Peyer's patch (tissue), 4 donors: ENCODE measurements around the gene NOS1AP. TPM values are rescaled to one million over a fixed set of nuclear protein-coding genes. Genes with fewer than 3 reads are reported as not detected.

Experiments
- DNase-seq, 3 donors: peaks; one replicate each; pipeline ENCODE4 v3.0.0-alpha.2; 2017 to 2019
- H3K27ac ChIP-seq, 4 donors: fragments of 200-600 bp; sonication (generic); one replicate each; pipeline ENCODE4 v1.5.1; 2016 to 2019
- H3K27me3 ChIP-seq, 2 donors: fragments of 200-600 bp; sonication (generic); one replicate each; pipeline ENCODE4 v1.5.1; 2019
- H3K36me3 ChIP-seq, 3 donors: fragments of 200-600 bp; sonication (generic); one replicate each; pipeline ENCODE4 v1.5.1; 2016 to 2019
- H3K4me1 ChIP-seq, 4 donors: fragments of 200-600 bp; sonication (generic); one replicate each; pipeline ENCODE4 v1.5.1; 2016 to 2019
- H3K4me3 ChIP-seq, 4 donors: fragments of 200-600 bp; sonication (generic); 1 replicate in 3 of 4; 2 replicates in 1 of 4; pipeline ENCODE4 v1.5.1; 2016 to 2019; ENCODE audit warnings: mild to moderate bottlenecking in 1 of 4
- H3K9me3 ChIP-seq, 4 donors: fragments of 200-600 bp; sonication (generic); one replicate each; pipeline ENCODE4 v1.5.1; 2016 to 2019; ENCODE audit warnings: mild to moderate bottlenecking in 1 of 4
- POLR2A ChIP-seq, 2 donors: fragments of 450-650 bp; IDR thresholded peaks; one replicate each; pipeline ENCODE4 v1.5.1; 2017; ENCODE audit warnings: antibody characterized with exemption in 2 of 2, mild to moderate bottlenecking in 2 of 2, moderate library complexity in 2 of 2
- total RNA-seq, 4 donors: library from RNA; depleted of rRNA; stranded (reverse); fragments of >200 nt; gene quantifications; one replicate each; pipeline ENCODE4 v1.1.0, GENCODE V29; 2016
- TF ChIP-seq, protein P1 (sequence below), 6 experiments: fragments of 450-650 bp in 4 of 6; fragments of 200-600 bp in 2 of 6; sonication (generic) in 1 of 6; IDR thresholded peaks; one replicate each; pipeline ENCODE4 v1.5.1; 2017 to 2019; ENCODE audit warnings: antibody characterized with exemption in 6 of 6, mild to moderate bottlenecking in 3 of 6, moderate library complexity in 1 of 6

NOS1AP gene
- total RNA-seq, 4 donors from 2014 or later = 6.3 to 18.5 (median 11.9) TPM

DNA sequence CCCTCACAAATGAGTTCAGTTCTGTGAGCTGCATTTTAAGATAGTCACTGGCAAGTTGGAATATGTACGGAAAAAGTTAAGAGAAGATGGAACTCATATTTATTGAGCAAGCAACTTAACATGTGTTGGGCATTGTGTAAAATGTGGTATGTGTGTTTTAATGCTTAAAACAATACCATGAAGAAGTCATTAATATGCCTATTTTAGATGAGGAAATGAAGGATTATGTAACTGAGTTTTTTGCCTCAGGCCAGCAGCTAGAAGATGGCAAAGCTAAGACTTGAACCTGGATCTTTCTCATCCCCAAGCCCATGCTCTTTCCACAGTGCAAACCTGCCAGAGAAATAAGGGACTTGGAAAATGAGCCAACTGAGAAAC, 258.3 kb downstream of the NOS1AP start:
- Histone ChIP-seq H3K4me3 (no peak overlapping the region), H3K27ac (no peak overlapping the region), H3K36me3 (no peaks in the 10 kb centered on the region), H3K4me1 (no peaks in the 10 kb centered on the region), H3K9me3 (no peaks in the 10 kb centered on the region), H3K27me3 (no peaks in the 10 kb centered on the region)
- no peak for TF ChIP-seq POLR2A (IDR thresholded peaks at IDR 0.05)
- TF ChIP-seq, protein P1, sequence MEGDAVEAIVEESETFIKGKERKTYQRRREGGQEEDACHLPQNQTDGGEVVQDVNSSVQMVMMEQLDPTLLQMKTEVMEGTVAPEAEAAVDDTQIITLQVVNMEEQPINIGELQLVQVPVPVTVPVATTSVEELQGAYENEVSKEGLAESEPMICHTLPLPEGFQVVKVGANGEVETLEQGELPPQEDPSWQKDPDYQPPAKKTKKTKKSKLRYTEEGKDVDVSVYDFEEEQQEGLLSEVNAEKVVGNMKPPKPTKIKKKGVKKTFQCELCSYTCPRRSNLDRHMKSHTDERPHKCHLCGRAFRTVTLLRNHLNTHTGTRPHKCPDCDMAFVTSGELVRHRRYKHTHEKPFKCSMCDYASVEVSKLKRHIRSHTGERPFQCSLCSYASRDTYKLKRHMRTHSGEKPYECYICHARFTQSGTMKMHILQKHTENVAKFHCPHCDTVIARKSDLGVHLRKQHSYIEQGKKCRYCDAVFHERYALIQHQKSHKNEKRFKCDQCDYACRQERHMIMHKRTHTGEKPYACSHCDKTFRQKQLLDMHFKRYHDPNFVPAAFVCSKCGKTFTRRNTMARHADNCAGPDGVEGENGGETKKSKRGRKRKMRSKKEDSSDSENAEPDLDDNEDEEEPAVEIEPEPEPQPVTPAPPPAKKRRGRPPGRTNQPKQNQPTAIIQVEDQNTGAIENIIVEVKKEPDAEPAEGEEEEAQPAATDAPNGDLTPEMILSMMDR (IDR thresholded peaks at IDR 0.05) = no peak
- DNase-seq = no peak

DNA sequence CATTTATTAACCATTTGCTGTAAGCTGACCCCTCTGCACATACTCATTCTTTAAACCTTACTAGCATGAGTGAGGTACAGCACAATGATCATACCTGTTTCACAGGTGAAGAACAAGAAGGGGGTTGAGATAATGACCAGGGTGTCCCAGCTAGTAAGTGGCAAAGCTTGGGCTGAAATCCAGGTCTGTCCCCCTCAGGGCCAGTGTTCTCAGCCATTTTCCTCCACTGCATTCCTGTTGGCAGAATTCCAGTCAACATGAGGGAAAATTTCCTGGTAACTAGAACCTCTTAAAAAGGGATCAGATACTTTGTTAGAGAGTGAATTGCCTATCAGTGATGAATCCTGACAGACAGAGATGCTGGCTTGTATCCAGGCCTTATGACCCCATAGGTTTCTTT, 259.0 kb downstream of the NOS1AP start:
- H3K36me3 ChIP-seq = no peaks in the 10 kb centered on the region
- no peak for DNase-seq
- H3K27me3 ChIP-seq = no peaks in the 10 kb centered on the region
- H3K27ac ChIP-seq = no peak overlapping the region
- no peaks in the 10 kb centered on the region for H3K9me3 ChIP-seq
- H3K4me3 ChIP-seq = no peak overlapping the region
- TF ChIP-seq, protein P1 (IDR thresholded peaks at IDR 0.05) = no peak
- no peak for TF ChIP-seq POLR2A (IDR thresholded peaks at IDR 0.05)
- H3K4me1 ChIP-seq = no peaks in the 10 kb centered on the region

DNA sequence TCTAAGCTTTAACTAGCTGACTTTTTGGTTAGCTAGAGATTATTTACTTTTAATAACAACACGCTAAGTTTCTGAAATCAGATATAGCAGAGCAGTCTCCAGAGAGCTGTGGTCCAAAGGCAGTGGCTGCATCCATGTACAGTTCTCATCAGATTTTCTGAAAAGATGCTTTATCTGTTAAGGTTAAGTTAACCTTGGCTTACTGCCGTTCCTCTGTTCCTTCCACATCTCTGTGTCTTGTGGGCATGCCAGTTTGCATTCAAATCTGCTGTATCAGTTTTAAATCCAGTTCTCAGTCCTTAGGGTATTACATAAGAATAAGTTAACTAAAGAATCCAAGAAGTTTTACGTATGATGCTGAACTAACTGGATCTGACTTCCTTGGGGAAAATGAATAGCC, 260.3 kb downstream of the NOS1AP start:
- H3K36me3 ChIP-seq = no peaks in the 10 kb centered on the region
- H3K27me3 ChIP-seq = no peaks in the 10 kb centered on the region
- DNase-seq = no peak
- TF ChIP-seq POLR2A (IDR thresholded peaks at IDR 0.05) = no peak
- TF ChIP-seq, protein P1 (IDR thresholded peaks at IDR 0.05) = no peak
- no peak overlapping the region for H3K4me3 ChIP-seq
- no peaks in the 10 kb centered on the region for H3K9me3 ChIP-seq
- H3K4me1 ChIP-seq = no peaks in the 10 kb centered on the region
- no peak overlapping the region for H3K27ac ChIP-seq

DNA sequence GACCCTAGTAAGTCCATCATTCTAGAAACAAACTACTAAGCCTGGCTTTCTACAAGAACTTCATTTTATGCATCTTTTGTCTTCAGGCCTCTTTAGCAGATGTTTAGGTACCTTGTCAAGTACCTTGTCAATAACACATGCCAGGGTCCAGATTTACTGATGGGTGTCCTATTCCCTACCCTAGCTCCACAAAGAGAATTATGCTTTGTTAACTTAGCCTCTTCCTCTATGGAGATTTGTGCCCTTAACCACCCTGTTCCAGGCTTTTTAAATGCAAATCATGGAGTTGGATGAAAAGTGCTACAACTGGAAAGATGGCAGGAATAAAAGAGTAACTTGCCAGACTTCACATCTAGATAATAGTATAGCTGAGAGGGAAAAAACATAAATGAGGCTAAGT, 264.5 kb downstream of the NOS1AP start:
- no peaks in the 10 kb centered on the region for H3K27me3 ChIP-seq
- H3K9me3 ChIP-seq = no peaks in the 10 kb centered on the region
- no peak overlapping the region for H3K4me3 ChIP-seq
- DNase-seq = no peak
- no peaks in the 10 kb centered on the region for H3K36me3 ChIP-seq
- TF ChIP-seq POLR2A (IDR thresholded peaks at IDR 0.05) = no peak
- TF ChIP-seq, protein P1 (IDR thresholded peaks at IDR 0.05) = no peak
- no peak overlapping the region for H3K27ac ChIP-seq
- no peaks in the 10 kb centered on the region for H3K4me1 ChIP-seq

DNA sequence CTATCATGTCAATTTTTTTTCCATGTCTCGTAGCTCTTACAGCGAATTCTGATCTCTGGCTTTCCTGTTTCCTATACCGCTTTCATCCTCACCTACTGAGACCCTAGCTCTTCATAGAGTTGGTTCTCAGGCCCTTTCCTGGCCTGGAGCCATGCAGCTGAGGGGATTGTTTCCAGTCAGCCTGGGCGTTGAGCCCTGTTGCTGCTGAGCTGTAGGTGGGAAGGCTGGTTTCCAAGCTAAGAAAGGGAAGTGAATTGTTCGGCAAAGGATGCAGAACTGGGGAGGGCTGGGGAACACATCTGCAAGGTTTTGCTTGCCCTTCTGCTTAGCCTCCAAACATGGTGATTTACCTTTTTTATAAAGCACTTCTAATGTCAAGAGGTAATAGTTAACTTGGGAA, 265.6 kb downstream of the NOS1AP start:
- Histone ChIP-seq H3K27me3 (no peaks in the 10 kb centered on the region), H3K36me3 (no peaks in the 10 kb centered on the region), H3K4me3 (no peak overlapping the region), H3K9me3 (no peaks in the 10 kb centered on the region), H3K4me1 (no peaks in the 10 kb centered on the region), H3K27ac (no peak overlapping the region)
- DNase-seq = no peak
- no peak for TF ChIP-seq POLR2A (IDR thresholded peaks at IDR 0.05)
- TF ChIP-seq, protein P1 (IDR thresholded peaks at IDR 0.05) = no peak

DNA sequence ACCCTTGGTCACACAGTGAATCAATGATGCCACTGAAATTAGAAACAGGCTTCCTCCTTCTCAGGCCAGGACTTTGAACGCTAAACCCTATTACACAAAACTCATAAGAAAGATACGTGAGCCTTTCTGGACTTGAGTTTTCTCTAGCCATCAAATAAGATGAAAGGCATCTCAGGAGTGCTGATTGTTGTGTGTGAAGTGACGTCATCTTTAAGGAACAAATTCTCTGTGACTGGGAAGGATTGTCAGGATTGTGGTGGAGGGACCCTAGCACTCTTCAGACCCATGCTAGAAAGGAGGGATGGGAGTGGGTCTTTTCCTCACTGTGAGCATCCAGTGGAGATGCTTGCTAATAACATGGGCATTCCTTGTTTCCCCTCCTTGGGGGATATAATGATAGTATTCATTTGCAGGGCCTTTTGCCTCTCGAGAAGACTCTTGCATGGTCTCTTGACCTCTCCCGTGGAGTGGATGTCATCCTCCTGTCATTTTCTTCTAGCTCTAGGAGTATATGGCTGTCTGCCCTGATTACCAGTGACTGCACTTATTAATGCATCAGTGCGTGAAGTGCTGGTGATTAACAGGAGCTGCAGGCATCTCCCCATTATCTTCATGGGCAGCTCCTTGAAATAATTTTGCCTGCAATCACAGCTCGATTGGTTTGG, 267.3 kb downstream of the NOS1AP start:
- no peak overlapping the region for H3K4me3 ChIP-seq
- TF ChIP-seq, protein P1 (IDR thresholded peaks at IDR 0.05) = no peak
- TF ChIP-seq POLR2A (IDR thresholded peaks at IDR 0.05) = no peak
- no peak overlapping the region for H3K27ac ChIP-seq
- DNase-seq = no peak
- H3K9me3 ChIP-seq = no peaks in the 10 kb centered on the region
- H3K4me1 ChIP-seq = no peaks in the 10 kb centered on the region
- no peaks in the 10 kb centered on the region for H3K36me3 ChIP-seq
- no peaks in the 10 kb centered on the region for H3K27me3 ChIP-seq
